ENCODE measurements around the gene GMPR2. TPM values are rescaled to one million over a fixed set of nuclear protein-coding genes. Genes with fewer than 3 reads are reported as not detected.

Gene GMPR2
- total and polyA plus RNA-seq, 2 experiments from 2014 or later = 60.6 to 70.6 TPM

DNA sequence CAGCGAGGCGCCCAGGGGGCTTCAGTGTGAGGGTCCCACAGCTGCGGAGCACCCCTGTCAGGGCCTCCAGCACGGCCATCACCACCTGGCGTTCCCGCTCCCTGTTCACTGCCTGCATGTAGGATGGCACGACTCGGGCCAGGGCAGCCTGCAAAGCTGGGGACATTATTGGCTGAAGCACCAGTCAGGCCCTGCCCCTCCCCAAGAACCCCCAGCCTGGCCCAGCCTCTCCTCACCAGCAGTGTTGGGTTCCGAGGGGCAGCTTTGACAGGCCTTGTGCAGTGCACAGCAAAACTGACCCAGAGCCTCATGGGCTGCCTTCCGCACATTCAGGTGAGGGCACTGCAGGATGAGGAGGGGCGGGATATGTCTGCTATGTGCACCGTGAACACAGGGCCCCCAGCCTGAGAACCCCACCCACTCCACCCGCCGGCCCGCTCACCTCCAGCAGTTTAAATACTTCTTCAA is 49.7 kb upstream of the GMPR2 start:
- Histone ChIP-seq H3K4me3 (no peak overlapping the region), H3F3A (replicated peaks; ENCODE audit: low read depth) (no peaks in the 10 kb centered on the region; the same call in 1 of the 2 replicates), H4K20me1 (replicated peaks; ENCODE audit: insufficient read depth) (peaks cover 6% of the 10 kb centered on the region), H2AFZ (no peak overlapping the region), H3K4me2 (no peak overlapping the region), H3K36me3 (ENCODE audit: insufficient read depth) (no peaks in the 10 kb centered on the region; the same call in 1 of the 2 replicates), H3K4me1 (ENCODE audit: insufficient read depth) (peaks cover 4% of the 10 kb centered on the region; the same call in 1 of the 2 replicates), H3K79me2 (replicated peaks; ENCODE audit: insufficient read depth) (peaks cover 13% of the 10 kb centered on the region; the same call in 1 of the 2 replicates), H3K27ac (ENCODE audit: low read depth) (no peak overlapping the region), H3K27me3 (ENCODE audit: insufficient read depth) (no peaks in the 10 kb centered on the region), H3K9me2 (ENCODE audit: insufficient read depth) (no peaks in the 10 kb centered on the region)
- H3K27me3 Mint-ChIP-seq (ENCODE audit: insufficient read depth, low read depth, poor library complexity) = peaks cover 33% of the 10 kb centered on the region
- ATAC-seq (no peak), DNase-seq (ENCODE audit: low spot score) (no peak)
- H3K36me3 Mint-ChIP-seq (ENCODE audit: low read depth) = peaks cover 85% of the 10 kb centered on the region
- H3K27ac Mint-ChIP-seq = no peak overlapping the region
- TF ChIP-seq EZH2phosphoT487 (IDR thresholded peaks at IDR 0.05; ENCODE audit: unreplicated experiment) (no peak), CREB1 (CRISPR knock-in tag; IDR thresholded peaks at IDR 0.05; ENCODE audit: low read depth) (no peak), JUNB (IDR thresholded peaks at IDR 0.05; ENCODE audit: unreplicated experiment) (no peak), STAT1 (IDR thresholded peaks at IDR 0.05; ENCODE audit: unreplicated experiment) (no peak), POLR2AphosphoS5 (IDR thresholded peaks at IDR 0.05; ENCODE audit: low read depth) (no peak), ZNF114 (CRISPR knock-in tag; IDR thresholded peaks at IDR 0.05) (no peak)
- TF ChIP-seq, protein P1, sequence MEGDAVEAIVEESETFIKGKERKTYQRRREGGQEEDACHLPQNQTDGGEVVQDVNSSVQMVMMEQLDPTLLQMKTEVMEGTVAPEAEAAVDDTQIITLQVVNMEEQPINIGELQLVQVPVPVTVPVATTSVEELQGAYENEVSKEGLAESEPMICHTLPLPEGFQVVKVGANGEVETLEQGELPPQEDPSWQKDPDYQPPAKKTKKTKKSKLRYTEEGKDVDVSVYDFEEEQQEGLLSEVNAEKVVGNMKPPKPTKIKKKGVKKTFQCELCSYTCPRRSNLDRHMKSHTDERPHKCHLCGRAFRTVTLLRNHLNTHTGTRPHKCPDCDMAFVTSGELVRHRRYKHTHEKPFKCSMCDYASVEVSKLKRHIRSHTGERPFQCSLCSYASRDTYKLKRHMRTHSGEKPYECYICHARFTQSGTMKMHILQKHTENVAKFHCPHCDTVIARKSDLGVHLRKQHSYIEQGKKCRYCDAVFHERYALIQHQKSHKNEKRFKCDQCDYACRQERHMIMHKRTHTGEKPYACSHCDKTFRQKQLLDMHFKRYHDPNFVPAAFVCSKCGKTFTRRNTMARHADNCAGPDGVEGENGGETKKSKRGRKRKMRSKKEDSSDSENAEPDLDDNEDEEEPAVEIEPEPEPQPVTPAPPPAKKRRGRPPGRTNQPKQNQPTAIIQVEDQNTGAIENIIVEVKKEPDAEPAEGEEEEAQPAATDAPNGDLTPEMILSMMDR (conservative IDR thresholded peaks at IDR 0.05; ENCODE audit: low read depth in 2 of 2) = no peak
- TF ChIP-seq, protein P2, sequence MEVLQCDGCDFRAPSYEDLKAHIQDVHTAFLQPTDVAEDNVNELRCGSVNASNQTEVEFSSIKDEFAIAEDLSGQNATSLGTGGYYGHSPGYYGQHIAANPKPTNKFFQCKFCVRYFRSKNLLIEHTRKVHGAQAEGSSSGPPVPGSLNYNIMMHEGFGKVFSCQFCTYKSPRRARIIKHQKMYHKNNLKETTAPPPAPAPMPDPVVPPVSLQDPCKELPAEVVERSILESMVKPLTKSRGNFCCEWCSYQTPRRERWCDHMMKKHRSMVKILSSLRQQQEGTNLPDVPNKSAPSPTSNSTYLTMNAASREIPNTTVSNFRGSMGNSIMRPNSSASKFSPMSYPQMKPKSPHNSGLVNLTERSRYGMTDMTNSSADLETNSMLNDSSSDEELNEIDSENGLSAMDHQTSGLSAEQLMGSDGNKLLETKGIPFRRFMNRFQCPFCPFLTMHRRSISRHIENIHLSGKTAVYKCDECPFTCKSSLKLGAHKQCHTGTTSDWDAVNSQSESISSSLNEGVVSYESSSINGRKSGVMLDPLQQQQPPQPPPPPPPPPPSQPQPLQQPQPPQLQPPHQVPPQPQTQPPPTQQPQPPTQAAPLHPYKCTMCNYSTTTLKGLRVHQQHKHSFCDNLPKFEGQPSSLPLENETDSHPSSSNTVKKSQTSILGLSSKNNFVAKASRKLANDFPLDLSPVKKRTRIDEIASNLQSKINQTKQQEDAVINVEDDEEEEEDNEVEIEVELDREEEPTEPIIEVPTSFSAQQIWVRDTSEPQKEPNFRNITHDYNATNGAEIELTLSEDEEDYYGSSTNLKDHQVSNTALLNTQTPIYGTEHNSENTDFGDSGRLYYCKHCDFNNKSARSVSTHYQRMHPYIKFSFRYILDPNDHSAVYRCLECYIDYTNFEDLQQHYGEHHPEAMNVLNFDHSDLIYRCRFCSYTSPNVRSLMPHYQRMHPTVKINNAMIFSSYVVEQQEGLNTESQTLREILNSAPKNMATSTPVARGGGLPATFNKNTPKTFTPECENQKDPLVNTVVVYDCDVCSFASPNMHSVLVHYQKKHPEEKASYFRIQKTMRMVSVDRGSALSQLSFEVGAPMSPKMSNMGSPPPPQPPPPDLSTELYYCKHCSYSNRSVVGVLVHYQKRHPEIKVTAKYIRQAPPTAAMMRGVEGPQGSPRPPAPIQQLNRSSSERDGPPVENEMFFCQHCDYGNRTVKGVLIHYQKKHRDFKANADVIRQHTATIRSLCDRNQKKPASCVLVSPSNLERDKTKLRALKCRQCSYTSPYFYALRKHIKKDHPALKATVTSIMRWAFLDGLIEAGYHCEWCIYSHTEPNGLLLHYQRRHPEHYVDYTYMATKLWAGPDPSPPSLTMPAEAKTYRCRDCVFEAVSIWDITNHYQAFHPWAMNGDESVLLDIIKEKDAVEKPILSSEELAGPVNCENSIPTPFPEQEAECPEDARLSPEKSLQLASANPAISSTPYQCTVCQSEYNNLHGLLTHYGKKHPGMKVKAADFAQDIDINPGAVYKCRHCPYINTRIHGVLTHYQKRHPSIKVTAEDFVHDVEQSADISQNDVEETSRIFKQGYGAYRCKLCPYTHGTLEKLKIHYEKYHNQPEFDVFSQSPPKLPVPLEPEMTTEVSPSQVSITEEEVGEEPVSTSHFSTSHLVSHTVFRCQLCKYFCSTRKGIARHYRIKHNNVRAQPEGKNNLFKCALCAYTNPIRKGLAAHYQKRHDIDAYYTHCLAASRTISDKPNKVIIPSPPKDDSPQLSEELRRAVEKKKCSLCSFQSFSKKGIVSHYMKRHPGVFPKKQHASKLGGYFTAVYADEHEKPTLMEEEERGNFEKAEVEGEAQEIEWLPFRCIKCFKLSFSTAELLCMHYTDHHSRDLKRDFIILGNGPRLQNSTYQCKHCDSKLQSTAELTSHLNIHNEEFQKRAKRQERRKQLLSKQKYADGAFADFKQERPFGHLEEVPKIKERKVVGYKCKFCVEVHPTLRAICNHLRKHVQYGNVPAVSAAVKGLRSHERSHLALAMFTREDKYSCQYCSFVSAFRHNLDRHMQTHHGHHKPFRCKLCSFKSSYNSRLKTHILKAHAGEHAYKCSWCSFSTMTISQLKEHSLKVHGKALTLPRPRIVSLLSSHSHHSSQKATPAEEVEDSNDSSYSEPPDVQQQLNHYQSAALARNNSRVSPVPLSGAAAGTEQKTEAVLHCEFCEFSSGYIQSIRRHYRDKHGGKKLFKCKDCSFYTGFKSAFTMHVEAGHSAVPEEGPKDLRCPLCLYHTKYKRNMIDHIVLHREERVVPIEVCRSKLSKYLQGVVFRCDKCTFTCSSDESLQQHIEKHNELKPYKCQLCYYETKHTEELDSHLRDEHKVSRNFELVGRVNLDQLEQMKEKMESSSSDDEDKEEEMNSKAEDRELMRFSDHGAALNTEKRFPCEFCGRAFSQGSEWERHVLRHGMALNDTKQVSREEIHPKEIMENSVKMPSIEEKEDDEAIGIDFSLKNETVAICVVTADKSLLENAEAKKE (CRISPR knock-in tag; IDR thresholded peaks at IDR 0.05) = no peak
- peaks cover 10% of the 10 kb centered on the region for H3K4me1 Mint-ChIP-seq
- H3K4me3 Mint-ChIP-seq = no peak overlapping the region; the same call in 2 of the 3 replicates
- peaks cover 3% of the 10 kb centered on the region; the same call in 2 of the 3 replicates for H3K9me3 Mint-ChIP-seq
